Right lobe of liver (tissue), 4 donors: ENCODE results near the gene PRMT7.

Source experiments
- CTCF ChIP-seq, 4 donors: fragments of 200-600 bp in 3 of 4; fragments of 450-650 bp in 1 of 4; IDR thresholded peaks; one replicate each; pipeline versions ENCODE4 v1.5.1 to v1.8.0; 2016 to 2022; ENCODE audit warnings: antibody characterized with exemption in 4 of 4, mild to moderate bottlenecking in 2 of 4
- POLR2A ChIP-seq: fragments of 450-650 bp; IDR thresholded peaks from one replicate; pipeline ENCODE4 v1.6.1; 2017; ENCODE audit warnings: antibody characterized with exemption, mild to moderate bottlenecking
- donor health status: DM: no; HTN: no; CAD: no.
- donor health status: DM: no; HTN: no; CAD: no.
- donor health status: DM: no; HTN: yes; CAD: no.

- TF ChIP-seq CTCF (IDR thresholded peaks at IDR 0.05): no peak
- TF ChIP-seq POLR2A: no peak
Measured at GRCh38 chr16:68273459-68273858, 37.4 kb upstream of the PRMT7 start.
